ENCODE data around the gene TRPM5.

- TF ChIP-seq, protein P1, sequence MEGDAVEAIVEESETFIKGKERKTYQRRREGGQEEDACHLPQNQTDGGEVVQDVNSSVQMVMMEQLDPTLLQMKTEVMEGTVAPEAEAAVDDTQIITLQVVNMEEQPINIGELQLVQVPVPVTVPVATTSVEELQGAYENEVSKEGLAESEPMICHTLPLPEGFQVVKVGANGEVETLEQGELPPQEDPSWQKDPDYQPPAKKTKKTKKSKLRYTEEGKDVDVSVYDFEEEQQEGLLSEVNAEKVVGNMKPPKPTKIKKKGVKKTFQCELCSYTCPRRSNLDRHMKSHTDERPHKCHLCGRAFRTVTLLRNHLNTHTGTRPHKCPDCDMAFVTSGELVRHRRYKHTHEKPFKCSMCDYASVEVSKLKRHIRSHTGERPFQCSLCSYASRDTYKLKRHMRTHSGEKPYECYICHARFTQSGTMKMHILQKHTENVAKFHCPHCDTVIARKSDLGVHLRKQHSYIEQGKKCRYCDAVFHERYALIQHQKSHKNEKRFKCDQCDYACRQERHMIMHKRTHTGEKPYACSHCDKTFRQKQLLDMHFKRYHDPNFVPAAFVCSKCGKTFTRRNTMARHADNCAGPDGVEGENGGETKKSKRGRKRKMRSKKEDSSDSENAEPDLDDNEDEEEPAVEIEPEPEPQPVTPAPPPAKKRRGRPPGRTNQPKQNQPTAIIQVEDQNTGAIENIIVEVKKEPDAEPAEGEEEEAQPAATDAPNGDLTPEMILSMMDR (IDR thresholded peaks at IDR 0.05), result no peak
- TF ChIP-seq POLR2A (IDR thresholded peaks at IDR 0.05), result no peak
- TF ChIP-seq POLR2AphosphoS5 (IDR thresholded peaks at IDR 0.05), result no peak
These were observed 20.3 kb upstream of the TRPM5 start for GRCh38 chr11:2464451-2465165.

Measured in transverse colon (tissue), 4 donors.